HepG2 (cell line): Measurements from ENCODE around the gene P2RX5. TPM values are rescaled to one million over a fixed set of nuclear protein-coding genes. Genes with fewer than 3 reads are reported as not detected.

Experiments
- ATRX ChIP-seq: sonication (generic); formaldehyde crosslinking; IDR thresholded peaks from 2 replicates; pipeline ENCODE4 v1.4.0; 2020; ENCODE audit warnings: missing genetic modification reagents, borderline replicate concordance
- CEBPZ ChIP-seq: IDR thresholded peaks from 2 replicates; pipeline ENCODE4 v1.6.1; 2012; ENCODE audit warnings: low read length, improper control_type of control experiment
- DRAP1 ChIP-seq: IDR thresholded peaks from 2 replicates; pipeline ENCODE4 v1.6.1; 2016; ENCODE audit warnings: missing genetic modification reagents, missing compliant biosample characterization
- FOXP1 ChIP-seq, 2 experiments: fragments of 450-650 bp in 1 of 2; IDR thresholded peaks; 2 replicates each; pipeline ENCODE4 v1.6.1; 2017 to 2018; ENCODE audit warnings: antibody characterized with exemption in 1 of 2
- GFI1 ChIP-seq: sonication (generic); formaldehyde crosslinking; IDR thresholded peaks from 2 replicates; pipeline ENCODE4 v1.5.0; 2020; ENCODE audit warnings: missing genetic modification reagents, mild to moderate bottlenecking, borderline replicate concordance
- ISL2 ChIP-seq: sonication (generic); formaldehyde crosslinking; IDR thresholded peaks from 2 replicates; pipeline ENCODE4 v1.5.0; 2020; ENCODE audit warnings: missing genetic modification reagents
- MED1 ChIP-seq: sonication (generic); formaldehyde crosslinking; IDR thresholded peaks from 2 replicates; pipeline ENCODE4 v1.4.0; 2020; ENCODE audit warnings: missing genetic modification reagents
- NFE2L2 ChIP-seq: fragments of 150-350 bp; IDR thresholded peaks from 2 replicates; pipeline ENCODE4 v1.6.1; 2014; ENCODE audit warnings: low read length
- NR1H2 ChIP-seq: sonication (generic); formaldehyde crosslinking; IDR thresholded peaks from 2 replicates; pipeline ENCODE4 v1.8.1; 2022; ENCODE audit warnings: low read depth, missing genetic modification reagents, borderline replicate concordance
- PHB2 ChIP-seq: fragments of 450-650 bp; IDR thresholded peaks from 2 replicates; pipeline ENCODE4 v1.6.1; 2018; ENCODE audit not compliant: partially characterized antibody
- RAD21 ChIP-seq: fragments of 450-650 bp; formaldehyde crosslinking; IDR thresholded peaks from 2 replicates; pipeline ENCODE4 v1.5.0; 2020; ENCODE audit warnings: mild to moderate bottlenecking
- RFX3 ChIP-seq: IDR thresholded peaks from 2 replicates; pipeline ENCODE4 v1.6.1; 2016; ENCODE audit warnings: missing biosample characterization, missing genetic modification reagents
- SIN3A ChIP-seq: IDR thresholded peaks from 2 replicates; pipeline ENCODE4 v1.6.1; 2011; ENCODE audit warnings: low read depth, mild to moderate bottlenecking, control low read depth, low read length, borderline replicate concordance
- SIX4 ChIP-seq: sonication (generic); formaldehyde crosslinking; IDR thresholded peaks from 2 replicates; pipeline ENCODE4 v1.4.0; 2020; ENCODE audit warnings: missing genetic modification reagents
- TSC22D2 ChIP-seq: sonication (generic); formaldehyde crosslinking; IDR thresholded peaks from 2 replicates; pipeline ENCODE4 v1.5.1; 2020; ENCODE audit warnings: missing genetic modification reagents, mild to moderate bottlenecking, borderline replicate concordance
- U2AF2 ChIP-seq: fragments of 200-400 bp; formaldehyde crosslinking; IDR thresholded peaks from 2 replicates; pipeline ENCODE4 v1.6.1; 2017; ENCODE audit warnings: low read depth, mild to moderate bottlenecking, low read length
- ZBTB1 ChIP-seq: sonication (generic); formaldehyde crosslinking; IDR thresholded peaks from 2 replicates; pipeline ENCODE4 v1.4.0; 2020; ENCODE audit warnings: missing genetic modification reagents, borderline replicate concordance
- ZBTB26 ChIP-seq: IDR thresholded peaks from 2 replicates; pipeline ENCODE4 v1.6.1; 2016; ENCODE audit warnings: missing compliant biosample characterization, missing genetic modification reagents, borderline replicate concordance
- ZNF264 ChIP-seq: sonication (generic); formaldehyde crosslinking; IDR thresholded peaks from 2 replicates; pipeline ENCODE4 v1.4.0; 2020; ENCODE audit warnings: missing genetic modification reagents
- ZNF281 ChIP-seq: sonication (generic); formaldehyde crosslinking; IDR thresholded peaks from 2 replicates; pipeline ENCODE4 v1.4.0; 2020; ENCODE audit warnings: missing genetic modification reagents, borderline replicate concordance
- ZNF343 ChIP-seq: sonication (generic); formaldehyde crosslinking; IDR thresholded peaks from 2 replicates; pipeline ENCODE4 v1.4.0; 2020; ENCODE audit warnings: mild to moderate bottlenecking, missing genetic modification reagents
- ZNF674 ChIP-seq: sonication (generic); formaldehyde crosslinking; IDR thresholded peaks from 2 replicates; pipeline ENCODE4 v1.5.0; 2020; ENCODE audit warnings: low read depth, mild to moderate bottlenecking, missing genetic modification reagents
- ZNF724P ChIP-seq: sonication (generic); formaldehyde crosslinking; IDR thresholded peaks from 2 replicates; pipeline ENCODE4 v1.8.0; 2022; ENCODE audit warnings: missing genetic modification reagents, borderline replicate concordance
- polyA plus RNA-seq, 8 experiments: library from polyadenylated mRNA; depleted of rRNA in 3 of 8; stranded (reverse) in 7 of 8; unstranded in 1 of 8; fragments of >200 nt; fragmentation: Illumina TruSeq in 4 of 8; extraction: Trizol in 4 of 8; gene quantifications; 2 replicates each; pipeline versions ENCODE4 v1.2.1 to v1.2.3, GENCODE V29; 2011 to 2016; ENCODE audit warnings: low read depth in 4 of 8, missing spikeins in 1 of 8, mixed read lengths in 1 of 8; ENCODE audit not compliant: insufficient read depth in 1 of 8
- total RNA-seq, 5 experiments: library from RNA; depleted of rRNA; stranded (reverse); fragments of >200 nt; fragmentation: Illumina TruSeq; extraction: Trizol; gene quantifications; 2 replicates each; pipeline ENCODE4 v1.2.3, GENCODE V29; 2016; ENCODE audit warnings: low read depth in 1 of 5

The P2RX5 gene
- total and polyA plus RNA-seq, 2 of the 13 experiments (the other 11 are each of a cell fraction or from before 2014, with no cell fraction given) = 0.95 to 1.7 TPM

- TF ChIP-seq CEBPZ = no peak
- no peak for TF ChIP-seq SIX4
- no peak for TF ChIP-seq NFE2L2
- no peak for TF ChIP-seq ZBTB1 (CRISPR knock-in tag)
- no peak for TF ChIP-seq FOXP1 (IDR thresholded peaks at IDR 0.05)
- TF ChIP-seq FOXP1 (CRISPR knock-in tag; IDR thresholded peaks at IDR 0.05) = no peak
- 0 out of 2 replicates have a peak, but pooled peaks have one; percentile 44 for TF ChIP-seq ISL2 (CRISPR knock-in tag)
- TF ChIP-seq ZNF264 = no peak; the same call in 1 of the 2 replicates
- TF ChIP-seq ZNF281 (CRISPR knock-in tag) = no peak
- no peak for TF ChIP-seq U2AF2
- no peak for TF ChIP-seq PHB2
- TF ChIP-seq DRAP1 = peak; percentile 100
- TF ChIP-seq ZBTB26 (CRISPR knock-in tag) = no peak
- TF ChIP-seq RFX3 (CRISPR knock-in tag) = no peak
- no peak; the same call in 1 of the 2 replicates for TF ChIP-seq ZNF343 (CRISPR knock-in tag)
- TF ChIP-seq ZNF724P = 0 out of 2 replicates have a peak, but pooled peaks have one; percentile 15
- 0 out of 2 replicates have a peak, but pooled peaks have one; percentile 37 for TF ChIP-seq RAD21 (CRISPR knock-in tag)
- TF ChIP-seq TSC22D2 (CRISPR knock-in tag) = peak; percentile 63; the same call in 1 of the 2 replicates
- TF ChIP-seq ZNF674 (CRISPR knock-in tag) = peak; percentile 94; the same call in 1 of the 2 replicates
- peak; percentile 56 for TF ChIP-seq MED1
- no peak for TF ChIP-seq NR1H2 (CRISPR knock-in tag)
- no peak for TF ChIP-seq ATRX (CRISPR knock-in tag)
- no peak for TF ChIP-seq GFI1
- peak; percentile 55; the same call in 1 of the 2 replicates for TF ChIP-seq SIN3A
Measured at GRCh38 chr17:3668279-3669084, 27.5 kb downstream of the P2RX5 start, which contains the start of the genes EMC6 and TAX1BP3 (continued).
